Progenitor cell of endocrine pancreas (in vitro differentiated cells): ENCODE data around the gene FOXK1. TPM values are rescaled to one million over a fixed set of nuclear protein-coding genes. Genes with fewer than 3 reads are reported as not detected.

Source experiments
- DNase-seq: peaks from one replicate; pipeline ENCODE4 v3.0.0; 2021; ENCODE audit warnings: low spot score; ENCODE audit not compliant: unreplicated experiment
- H3K27ac Mint-ChIP-seq: 2 replicates; pipeline ENCODE4 v1.8.0; 2021; ENCODE audit warnings: mild to moderate bottlenecking, moderate library complexity, mixed read lengths
- H3K27me3 Mint-ChIP-seq: 2 replicates; pipeline ENCODE4 v1.8.0; 2021; ENCODE audit warnings: mixed read lengths
- H3K36me3 Mint-ChIP-seq: 2 replicates; pipeline ENCODE4 v1.8.0; 2022; ENCODE audit warnings: mixed read lengths; ENCODE audit not compliant: insufficient read depth
- H3K4me1 Mint-ChIP-seq: 2 replicates; pipeline ENCODE4 v1.8.0; 2021; ENCODE audit warnings: low read depth, mixed read lengths
- H3K4me3 Mint-ChIP-seq: 2 replicates; pipeline ENCODE4 v1.8.0; 2021; ENCODE audit warnings: low read depth, mild to moderate bottlenecking, moderate library complexity, mixed read lengths
- H3K9me3 Mint-ChIP-seq: 2 replicates; pipeline ENCODE4 v1.8.0; 2021; ENCODE audit warnings: low read depth, mixed read lengths
- total RNA-seq: library from RNA; stranded (reverse); gene quantifications from 2 replicates; pipeline ENCODE4 v1.2.1, GENCODE V29; 2021
- TF ChIP-seq, protein P1 (sequence below): fragments of 200-600 bp; sonication (generic); IDR thresholded peaks from one replicate; pipeline ENCODE4 v1.5.0; 2021; ENCODE audit warnings: antibody characterized with exemption, mild to moderate bottlenecking; ENCODE audit not compliant: unreplicated experiment

Gene FOXK1
- total RNA-seq, 1 donor from 2014 or later = 47.6 TPM

- Mint-ChIP-seq H3K4me3 (no peak overlapping the region), H3K27ac (no peak overlapping the region), H3K9me3 (peaks cover 7% of the 10 kb centered on the region), H3K36me3 (peaks cover 3% of the 10 kb centered on the region), H3K4me1 (peaks cover 3% of the 10 kb centered on the region), H3K27me3 (peaks cover 3% of the 10 kb centered on the region)
- DNase-seq = no peak
- TF ChIP-seq, protein P1, sequence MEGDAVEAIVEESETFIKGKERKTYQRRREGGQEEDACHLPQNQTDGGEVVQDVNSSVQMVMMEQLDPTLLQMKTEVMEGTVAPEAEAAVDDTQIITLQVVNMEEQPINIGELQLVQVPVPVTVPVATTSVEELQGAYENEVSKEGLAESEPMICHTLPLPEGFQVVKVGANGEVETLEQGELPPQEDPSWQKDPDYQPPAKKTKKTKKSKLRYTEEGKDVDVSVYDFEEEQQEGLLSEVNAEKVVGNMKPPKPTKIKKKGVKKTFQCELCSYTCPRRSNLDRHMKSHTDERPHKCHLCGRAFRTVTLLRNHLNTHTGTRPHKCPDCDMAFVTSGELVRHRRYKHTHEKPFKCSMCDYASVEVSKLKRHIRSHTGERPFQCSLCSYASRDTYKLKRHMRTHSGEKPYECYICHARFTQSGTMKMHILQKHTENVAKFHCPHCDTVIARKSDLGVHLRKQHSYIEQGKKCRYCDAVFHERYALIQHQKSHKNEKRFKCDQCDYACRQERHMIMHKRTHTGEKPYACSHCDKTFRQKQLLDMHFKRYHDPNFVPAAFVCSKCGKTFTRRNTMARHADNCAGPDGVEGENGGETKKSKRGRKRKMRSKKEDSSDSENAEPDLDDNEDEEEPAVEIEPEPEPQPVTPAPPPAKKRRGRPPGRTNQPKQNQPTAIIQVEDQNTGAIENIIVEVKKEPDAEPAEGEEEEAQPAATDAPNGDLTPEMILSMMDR = no peak
Observed at GRCh38 chr7:4809091-4809591, 127.0 kb downstream of the FOXK1 start.

DNA sequence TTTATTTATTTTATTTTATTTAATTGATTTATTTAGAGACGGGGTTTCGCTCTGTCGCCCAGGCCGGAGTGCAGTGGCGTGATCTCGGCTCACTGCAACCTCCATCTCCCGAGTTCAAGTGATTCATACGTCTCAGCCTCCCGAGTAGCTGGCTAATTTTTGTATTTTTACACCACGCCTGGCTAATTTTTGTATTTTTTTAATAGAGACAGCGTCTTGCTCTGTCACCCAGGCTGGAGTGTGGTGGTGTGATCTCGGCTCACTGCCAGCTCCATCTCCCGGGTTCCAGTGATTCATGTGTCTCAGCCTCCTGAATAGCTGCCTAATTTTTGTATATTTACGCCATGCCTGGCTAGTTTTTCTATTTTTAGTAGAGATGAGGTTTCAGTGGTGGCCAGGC lies 127.6 kb downstream of the FOXK1 start:
- peaks cover 7% of the 10 kb centered on the region for H3K9me3 Mint-ChIP-seq
- TF ChIP-seq, protein P1 = no peak
- no peak overlapping the region for H3K4me3 Mint-ChIP-seq
- H3K27ac Mint-ChIP-seq = no peak overlapping the region
- H3K4me1 Mint-ChIP-seq = peaks cover 3% of the 10 kb centered on the region
- peaks cover 3% of the 10 kb centered on the region for H3K36me3 Mint-ChIP-seq
- H3K27me3 Mint-ChIP-seq = peaks cover 3% of the 10 kb centered on the region
- no peak for DNase-seq

DNA sequence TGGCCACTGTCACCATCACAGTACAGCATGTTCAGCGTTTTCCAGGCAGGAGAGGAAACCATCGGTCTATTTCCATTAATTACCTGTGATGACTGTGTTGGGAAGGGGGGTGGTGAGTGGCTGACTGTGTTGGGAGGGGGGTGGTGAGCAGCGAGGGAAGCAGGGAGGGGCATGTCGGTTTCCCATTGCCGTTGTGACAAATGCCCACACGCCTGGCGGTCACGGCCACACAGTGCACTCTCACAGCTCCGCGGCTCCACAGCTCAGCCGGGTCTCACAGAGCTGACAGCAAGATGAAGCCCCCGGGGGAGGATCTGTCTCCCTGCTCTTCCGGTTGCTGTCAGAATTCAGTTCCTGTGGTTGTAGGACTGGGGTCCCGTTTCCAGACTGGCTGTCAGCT lies 132.3 kb downstream of the FOXK1 start:
- Mint-ChIP-seq H3K9me3 (peaks cover 7% of the 10 kb centered on the region), H3K27ac (peak overlapping the region; percentile 56), H3K4me3 (no peak overlapping the region), H3K4me1 (no peaks in the 10 kb centered on the region), H3K36me3 (peaks cover 3% of the 10 kb centered on the region), H3K27me3 (no peaks in the 10 kb centered on the region)
- TF ChIP-seq, protein P1 = no peak
- DNase-seq = no peak

GRCh38 chr7:4815121-4815520 lies 133.0 kb downstream of the FOXK1 start:
- H3K27me3 Mint-ChIP-seq = no peaks in the 10 kb centered on the region
- H3K36me3 Mint-ChIP-seq = peaks cover 3% of the 10 kb centered on the region
- peaks cover 7% of the 10 kb centered on the region for H3K9me3 Mint-ChIP-seq
- TF ChIP-seq, protein P1 = no peak
- no peak overlapping the region for H3K27ac Mint-ChIP-seq
- DNase-seq = no peak
- no peaks in the 10 kb centered on the region for H3K4me1 Mint-ChIP-seq
- H3K4me3 Mint-ChIP-seq = no peak overlapping the region

DNA sequence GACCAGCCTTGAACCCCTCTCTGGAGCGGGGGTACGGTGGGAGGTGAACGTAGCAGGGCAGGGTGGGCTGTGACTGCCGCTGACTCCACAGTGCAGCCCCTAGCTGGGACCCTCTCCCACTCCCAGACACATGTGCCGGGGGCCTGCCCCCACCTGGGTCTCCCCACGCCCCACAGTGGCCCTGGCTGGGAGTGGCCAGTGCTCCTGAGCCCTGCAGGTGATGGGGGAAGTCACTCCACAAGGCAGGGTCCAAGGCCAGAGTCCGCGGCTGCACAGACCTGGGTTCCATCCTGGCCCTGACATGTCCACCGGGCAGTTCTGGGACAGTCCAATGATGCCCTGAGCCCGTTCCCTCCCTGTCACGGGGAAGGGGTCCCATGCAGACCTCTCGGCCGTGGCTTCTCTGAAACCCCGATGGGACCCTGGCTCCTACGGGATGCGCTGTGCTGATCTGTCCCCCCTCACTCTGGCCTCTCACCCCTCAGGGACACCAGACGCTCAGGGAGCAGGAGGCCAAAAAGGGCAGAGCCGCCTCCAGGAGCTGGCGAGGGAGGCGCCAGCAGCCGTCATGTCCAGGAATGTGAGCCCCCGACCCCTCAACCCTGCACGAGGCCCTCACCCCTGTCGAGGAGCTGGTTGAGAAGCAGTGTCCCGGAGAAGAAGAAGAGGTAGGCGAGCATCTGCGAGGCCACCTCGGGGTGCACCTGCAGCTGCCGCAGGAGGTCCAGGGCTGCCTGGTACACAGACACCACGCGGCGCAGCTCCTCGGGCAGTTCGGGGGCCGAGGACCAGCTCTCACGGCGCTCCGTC lies 133.7 kb downstream of the FOXK1 start:
- Mint-ChIP-seq H3K9me3 (peaks cover 7% of the 10 kb centered on the region), H3K4me3 (no peak overlapping the region), H3K36me3 (peaks cover 3% of the 10 kb centered on the region), H3K27me3 (no peaks in the 10 kb centered on the region), H3K4me1 (no peaks in the 10 kb centered on the region), H3K27ac (no peak overlapping the region)
- TF ChIP-seq, protein P1 = peak; percentile 8
- DNase-seq = no peak
